Astrocyte (in vitro differentiated cells and primary cell): ENCODE data around the gene LAMA4.

ENCODE experiments used
- CTCF ChIP-seq: IDR thresholded peaks from 2 replicates; pipeline ENCODE4 v1.5.1; 2011; ENCODE audit warnings: low read depth, mild to moderate bottlenecking, inconsistent platforms, low read length, moderate library complexity; ENCODE audit not compliant: insufficient read depth
- EZH2 ChIP-seq: IDR thresholded peaks from 2 replicates; pipeline ENCODE4 v1.6.1; 2012; ENCODE audit warnings: mild to moderate bottlenecking, low read length, inconsistent platforms; ENCODE audit not compliant: insufficient read depth

GRCh38 chr6:112257178-112257855 is 3.0 kb upstream of the LAMA4 start:
- TF ChIP-seq CTCF: no peak
- no peak for TF ChIP-seq EZH2
